HG02678 (cell line): Measurements from ENCODE around the gene CAB39.

Source experiments
- ATAC-seq: cut with Tn5 transposase; IDR thresholded peaks from one replicate; pipeline ENCODE4 v1.9.1; 2021; ENCODE audit warnings: mild to moderate bottlenecking, moderate library complexity; ENCODE audit not compliant: unreplicated experiment

The CAB39 gene

DNA sequence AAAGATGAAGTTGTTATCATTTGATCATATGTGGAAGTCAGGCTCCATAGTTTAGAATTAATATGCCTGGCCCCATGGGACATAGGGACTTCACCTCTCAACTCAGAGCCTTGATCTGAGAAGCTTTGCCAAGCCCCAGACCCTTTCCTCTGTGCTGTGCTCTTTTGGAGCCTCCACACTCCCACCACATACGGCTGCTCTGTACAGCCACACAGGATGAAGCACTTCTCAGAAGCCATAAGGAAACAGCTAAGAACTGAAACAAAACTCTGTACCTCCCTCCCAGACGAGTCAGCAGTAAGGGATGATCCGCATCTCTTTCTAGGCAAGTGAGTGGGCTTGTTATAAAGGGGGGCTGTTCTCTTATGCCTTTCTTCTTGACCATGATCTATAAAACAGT lies 66.5 kb downstream of the CAB39 start:
- ATAC-seq = peak; percentile 39

- no peak for ATAC-seq
Measured at GRCh38 chr2:230779607-230780006, 67.0 kb downstream of the CAB39 start.

DNA sequence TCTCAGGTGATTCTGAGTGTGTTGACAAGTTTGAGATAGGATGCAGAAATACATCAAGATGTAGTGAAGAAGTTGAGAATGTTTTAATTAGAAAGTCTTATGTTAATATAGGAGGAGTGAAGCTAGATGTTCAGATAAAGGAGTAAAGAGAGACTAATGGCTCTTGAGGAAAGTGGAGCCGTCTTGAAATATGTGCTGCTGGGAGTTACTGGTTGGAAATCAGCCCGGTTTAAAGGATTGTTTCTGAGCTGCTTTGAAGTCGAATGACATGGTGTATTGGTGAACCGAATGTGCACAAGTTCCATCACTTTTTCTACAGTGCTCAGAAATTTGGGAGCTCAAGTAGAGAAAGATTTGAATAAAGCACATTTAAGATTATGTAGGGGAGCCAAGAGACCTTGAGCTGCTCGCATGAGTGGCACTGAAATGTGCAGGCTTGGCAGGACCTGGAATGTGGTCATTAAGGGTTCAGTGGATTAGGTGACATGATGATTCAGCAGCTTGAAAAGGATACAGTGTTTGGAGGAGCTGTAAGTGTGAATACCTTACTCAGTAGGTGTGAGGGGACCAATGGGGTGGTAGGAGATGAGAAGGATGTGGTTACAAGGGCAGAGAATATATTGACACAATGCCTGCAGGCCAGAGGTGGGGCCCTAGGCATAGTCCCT lies 68.6 kb downstream of the CAB39 start:
- ATAC-seq = no peak

DNA sequence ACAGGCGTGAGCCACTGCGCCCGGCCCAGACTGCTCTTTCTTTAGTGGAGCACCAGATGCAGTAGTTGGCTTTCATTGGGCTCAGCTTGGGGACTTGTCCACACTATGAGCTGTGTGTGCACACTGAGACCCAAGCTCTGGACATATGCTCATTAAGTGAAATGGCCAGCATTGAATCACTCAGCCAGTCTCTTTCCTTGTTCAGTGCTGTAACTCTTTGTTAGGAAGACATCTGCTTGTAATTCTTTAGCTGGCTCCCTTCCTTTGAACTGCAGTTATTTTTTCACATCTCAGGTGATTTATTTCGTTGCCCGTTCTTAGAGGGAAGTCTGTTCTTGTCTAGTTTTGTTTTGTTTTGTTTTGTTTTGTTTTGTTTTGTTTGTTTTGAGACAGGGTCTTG lies 70.5 kb downstream of the CAB39 start:
- no peak for ATAC-seq

- ATAC-seq = no peak
Measured at GRCh38 chr2:230784795-230785194, 72.2 kb downstream of the CAB39 start.

DNA sequence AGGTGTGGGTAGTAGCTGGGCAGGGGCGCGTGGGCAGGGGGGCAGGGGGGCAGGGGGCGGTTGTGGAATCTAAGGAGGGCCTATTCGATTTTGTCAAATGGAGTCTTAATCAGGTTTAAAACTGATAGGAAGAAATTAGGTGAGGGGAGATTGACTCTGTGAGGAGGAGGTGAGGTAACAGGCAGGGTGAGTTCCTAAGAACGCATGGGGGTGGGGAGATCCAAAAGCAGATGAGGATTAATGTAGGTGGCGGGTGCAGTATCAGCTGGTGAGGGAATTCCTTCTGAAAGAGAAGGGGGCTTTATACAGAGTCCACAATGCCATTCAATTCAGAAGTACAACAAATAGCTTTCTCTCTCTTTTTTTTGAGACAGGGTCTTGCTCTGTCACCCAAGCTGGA lies 72.7 kb downstream of the CAB39 start:
- no peak for ATAC-seq

DNA sequence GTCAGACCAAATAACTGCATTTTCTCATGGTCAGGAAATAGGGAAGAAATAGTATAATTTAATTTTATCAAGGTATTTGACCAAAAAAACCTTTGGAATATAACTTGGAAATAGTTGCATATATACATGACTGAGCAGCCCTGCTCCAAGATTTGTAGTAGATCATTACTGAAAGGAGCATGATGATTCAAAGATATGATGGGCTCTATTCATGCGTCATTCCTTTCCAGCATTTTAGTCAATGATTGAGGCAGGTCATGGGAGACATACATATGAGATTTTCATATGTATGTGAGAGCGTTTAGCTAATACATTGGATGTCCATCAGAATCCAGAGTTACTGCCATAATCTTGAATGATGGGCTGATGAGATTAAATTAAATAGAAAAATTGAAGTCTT lies 74.5 kb downstream of the CAB39 start:
- ATAC-seq = no peak

DNA sequence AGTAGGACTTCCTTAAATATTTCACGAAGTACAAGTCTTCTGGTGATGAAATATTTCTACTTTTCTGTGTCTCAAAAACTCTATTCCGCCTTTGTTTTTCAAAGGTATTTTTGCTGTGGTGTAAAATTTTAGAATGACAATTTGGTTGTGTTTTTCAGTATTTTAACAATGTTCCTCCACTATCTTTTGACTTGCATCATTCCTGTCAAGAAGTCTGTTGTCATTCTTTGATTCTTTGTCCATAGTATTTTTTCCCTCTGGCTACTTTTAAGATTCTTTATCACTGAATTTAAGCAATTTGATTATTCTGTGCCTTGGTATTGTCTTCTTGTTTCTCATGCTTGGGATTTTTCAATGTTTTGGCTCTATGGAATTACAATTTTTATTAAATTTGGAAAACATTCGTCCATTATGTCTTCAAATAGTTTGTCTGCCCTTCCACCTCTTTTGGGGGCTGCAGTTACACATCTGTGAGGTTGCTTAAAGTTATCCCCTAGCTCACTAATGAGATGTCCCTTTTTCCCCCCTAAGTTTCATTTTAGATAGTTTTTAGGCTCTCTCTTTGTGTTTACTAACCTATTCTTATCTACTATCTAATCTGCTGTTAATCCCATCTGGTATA lies 76.0 kb downstream of the CAB39 start:
- no peak for ATAC-seq

DNA sequence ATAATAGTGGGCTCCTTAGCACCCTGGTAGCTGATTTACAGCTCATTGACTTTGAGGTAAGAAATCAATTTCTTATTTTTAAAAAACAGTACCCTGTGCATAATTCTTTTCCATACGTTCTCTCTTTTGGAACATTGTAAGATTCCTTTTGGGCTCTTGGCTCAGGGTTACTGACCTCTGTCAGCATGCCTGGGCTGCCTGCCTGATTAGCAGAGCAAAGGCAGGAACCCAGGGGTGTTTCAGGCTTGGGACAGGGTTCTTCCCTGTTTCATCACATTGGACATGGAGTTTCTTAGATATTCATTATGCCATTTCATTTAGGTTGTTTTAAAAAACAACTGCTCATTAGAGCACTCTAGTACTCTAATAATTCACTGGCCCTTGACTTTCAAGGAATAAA lies 78.3 kb downstream of the CAB39 start:
- no peak for ATAC-seq

DNA sequence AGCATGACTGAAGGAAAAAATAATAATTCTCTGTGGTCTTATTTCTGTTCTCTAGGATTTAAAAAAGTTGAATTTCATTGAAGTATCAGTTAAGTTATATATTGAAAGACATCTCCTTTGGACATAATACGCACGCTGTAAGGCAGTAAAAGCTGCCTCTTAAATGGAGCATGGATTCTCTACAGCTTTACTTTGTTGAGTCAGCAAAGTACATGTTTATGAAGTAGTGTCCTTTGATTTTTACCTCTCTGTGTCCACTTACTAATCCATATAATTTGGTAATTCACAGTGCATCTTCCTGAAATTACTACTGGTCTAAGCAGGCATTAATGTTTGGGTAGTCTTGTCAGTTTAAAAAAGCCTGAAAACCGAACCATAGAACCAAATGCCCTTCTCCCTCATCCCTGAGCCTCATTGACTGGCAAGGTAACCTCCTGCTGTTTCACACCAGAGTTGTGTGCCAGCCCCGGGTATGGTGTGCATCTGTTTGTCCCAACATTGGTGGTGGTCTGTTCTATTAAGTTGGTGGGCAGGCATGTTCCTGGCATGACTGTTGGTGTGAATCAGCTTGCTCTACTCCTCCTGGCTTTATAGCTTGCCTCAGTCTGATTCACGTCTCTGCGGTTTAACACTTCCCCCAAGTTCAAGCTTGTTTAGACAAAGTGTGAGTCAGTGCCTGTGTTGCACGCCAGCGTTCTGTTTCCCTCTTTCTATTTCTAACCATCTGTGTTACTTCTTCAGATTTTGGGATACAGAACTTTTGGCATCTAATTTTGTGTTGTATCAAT lies 81.1 kb downstream of the CAB39 start:
- peak; percentile 58 for ATAC-seq

- no peak for ATAC-seq
Measured at GRCh38 chr2:230794497-230794896, 81.9 kb downstream of the CAB39 start.

DNA sequence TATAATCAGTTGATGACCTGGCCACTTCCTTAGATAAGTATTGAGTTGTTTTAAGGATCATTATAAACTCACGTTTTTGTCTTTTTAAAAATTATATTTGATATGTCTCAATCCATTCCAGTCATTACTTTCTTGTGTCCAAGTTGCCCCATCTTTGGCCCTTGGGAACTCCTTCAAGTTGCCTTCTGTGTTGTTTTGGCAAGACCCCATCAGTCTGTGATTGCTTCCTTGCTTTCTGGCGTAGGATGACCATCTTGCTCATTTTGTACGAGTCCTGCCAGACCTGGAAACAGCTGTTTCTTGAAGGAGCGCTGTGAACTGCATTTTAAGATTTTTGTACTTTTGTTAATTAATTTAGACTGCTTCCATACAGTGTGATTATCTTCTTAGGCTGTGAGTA lies 83.2 kb downstream of the CAB39 start:
- ATAC-seq = no peak

DNA sequence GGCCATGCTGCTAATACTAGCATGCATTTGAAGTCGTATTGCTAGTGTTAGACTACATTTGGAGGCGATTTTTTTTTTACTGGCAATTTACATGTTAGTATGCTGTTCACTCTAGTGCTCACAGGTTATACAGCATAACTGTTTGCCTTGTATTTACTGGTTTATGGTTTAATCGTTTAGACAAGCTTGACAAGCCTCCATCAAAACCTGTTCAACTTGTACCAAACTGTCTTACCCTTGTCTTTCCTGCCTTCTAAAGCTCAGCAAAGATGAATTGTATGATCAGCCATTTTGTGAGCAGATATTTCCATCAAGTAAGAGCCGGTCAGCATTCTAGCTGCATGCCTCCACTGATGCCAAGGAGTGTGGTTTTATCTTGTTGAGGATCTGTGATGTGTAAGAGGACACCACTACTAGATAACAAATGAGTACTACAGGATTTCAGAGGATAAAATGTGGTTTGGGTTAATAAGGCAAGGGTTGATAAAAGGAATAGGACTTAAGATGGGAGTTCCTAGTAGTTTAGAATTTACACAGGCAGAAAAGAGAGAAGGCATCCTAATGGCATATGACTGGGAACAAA lies 83.7 kb downstream of the CAB39 start:
- ATAC-seq = no peak

DNA sequence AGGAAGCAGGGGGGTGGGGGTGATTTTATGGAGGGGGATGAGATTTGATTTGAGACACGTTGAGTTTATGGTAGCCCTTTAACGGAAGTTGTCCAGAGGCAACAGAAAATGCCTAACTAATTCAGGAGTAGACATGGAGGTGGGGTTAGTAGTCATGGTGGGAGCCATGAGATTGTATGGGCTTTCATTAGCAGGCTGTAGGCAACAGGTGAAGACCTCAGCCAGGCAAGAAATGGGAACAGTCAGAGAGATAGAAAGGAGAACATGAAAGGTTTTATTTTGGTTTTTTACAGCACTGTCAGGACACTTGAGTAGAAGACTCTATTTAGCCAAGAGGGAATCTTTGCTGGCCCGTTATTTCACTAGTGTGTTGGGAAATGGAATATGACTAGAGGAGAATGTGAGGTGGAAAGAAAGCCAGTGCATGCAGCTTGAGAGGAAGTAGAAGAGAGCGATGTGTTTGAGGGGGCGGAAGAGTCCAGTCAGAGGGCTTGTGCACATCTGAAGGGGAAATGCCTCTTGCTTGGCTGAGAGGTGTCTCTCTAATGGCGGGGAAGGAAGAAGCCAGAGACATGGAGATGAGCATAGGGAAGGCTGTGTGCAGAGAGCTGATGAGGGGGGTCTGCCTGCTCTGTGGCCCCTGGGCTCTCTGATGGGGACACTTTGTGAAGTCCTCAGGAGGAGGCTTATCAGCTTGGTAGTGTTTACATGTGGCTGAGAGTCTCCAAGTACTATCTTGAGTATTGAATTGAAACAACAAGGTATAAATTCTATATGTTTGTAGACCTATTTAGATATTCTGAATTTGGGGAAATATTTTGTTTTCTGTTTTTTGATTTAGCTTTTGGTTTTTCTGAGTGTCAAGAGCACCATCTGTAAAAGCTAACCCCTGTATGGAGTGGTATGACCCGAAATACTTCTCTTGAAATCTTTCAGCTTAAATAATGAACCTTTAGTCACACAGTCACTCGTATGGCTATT lies 85.2 kb downstream of the CAB39 start:
- ATAC-seq = peak; percentile 58

GRCh38 chr2:230798769-230799399 lies 86.2 kb downstream of the CAB39 start:
- ATAC-seq = no peak

DNA sequence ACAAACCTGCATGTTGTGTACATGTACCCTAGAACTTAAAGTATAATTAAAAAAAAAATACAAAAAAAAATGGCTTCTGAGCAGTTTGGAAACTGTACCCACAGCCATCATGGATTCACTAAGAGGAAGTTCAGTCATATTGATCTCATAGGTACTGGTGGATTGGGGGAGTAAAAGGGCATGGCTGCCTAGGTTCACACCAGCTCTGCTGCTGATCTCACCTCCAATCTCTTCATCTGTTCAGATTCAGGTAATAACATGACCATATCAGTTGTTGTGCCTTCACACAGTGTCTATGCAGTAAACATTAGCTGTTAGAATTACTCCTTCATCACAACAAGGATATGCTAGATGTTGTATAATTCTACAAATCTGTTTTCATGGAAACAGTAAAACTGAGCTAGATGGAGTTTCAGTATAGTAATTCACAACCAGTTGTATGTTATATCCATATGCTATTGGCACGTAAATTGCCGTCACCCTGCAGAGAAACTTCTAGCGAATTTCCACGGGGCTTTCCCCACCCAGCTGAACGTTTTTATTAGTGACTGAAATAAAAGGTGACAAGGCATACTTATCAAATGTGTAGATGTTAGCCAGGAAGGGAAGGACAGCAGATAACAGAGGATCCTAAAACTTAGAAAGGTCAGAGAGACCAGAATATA lies 92.8 kb downstream of the CAB39 start:
- ATAC-seq = no peak

- ATAC-seq = no peak
Measured at GRCh38 chr2:230807729-230808128, 95.1 kb downstream of the CAB39 start.

GRCh38 chr2:230809015-230809414 lies 96.4 kb downstream of the CAB39 start:
- ATAC-seq = no peak

- ATAC-seq = no peak
Measured at GRCh38 chr2:230809677-230810251, 97.1 kb downstream of the CAB39 start.
